ENCODE data around the gene CKAP2L.

CKAP2L gene

DNA sequence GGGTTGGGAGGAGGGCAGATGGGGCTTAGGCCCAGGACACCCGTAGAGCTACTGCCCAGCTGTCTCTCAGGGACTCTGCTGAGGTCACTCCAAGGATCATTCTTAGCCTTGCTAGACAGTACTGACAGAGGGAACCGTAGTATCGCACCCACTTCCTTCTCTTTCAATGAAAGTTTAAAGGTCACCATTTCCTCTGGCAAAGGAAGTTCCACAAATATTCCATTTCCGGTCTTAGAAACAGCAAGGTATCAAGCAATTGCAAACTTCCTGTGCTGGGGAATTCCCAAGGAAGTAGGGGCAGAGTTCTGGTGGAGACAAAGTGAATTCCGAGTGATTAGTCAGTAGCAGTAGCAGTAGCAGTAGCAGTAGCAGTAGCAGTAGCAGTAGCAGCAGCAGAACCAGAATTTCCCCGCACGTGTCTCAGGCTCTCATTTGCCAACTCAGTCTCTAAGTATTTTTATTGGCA, 47.5 kb upstream of the CKAP2L start:
- Histone ChIP-seq H3K4me1 (ENCODE audit: low read length) (no peaks in the 10 kb centered on the region), H4K20me1 (ENCODE audit: insufficient read depth, low read length) (no peaks in the 10 kb centered on the region), H3K79me2 (ENCODE audit: low read length) (no peaks in the 10 kb centered on the region), H3K27me3 (replicated peaks; ENCODE audit: insufficient read depth, low read length) (no peaks in the 10 kb centered on the region), H3K27ac (ENCODE audit: low read length) (no peak overlapping the region), H3K9ac (ENCODE audit: low read length) (no peak overlapping the region), H3K4me2 (ENCODE audit: low read depth, low read length) (no peak overlapping the region), H3K4me3 (ENCODE audit: low read length) (no peak overlapping the region), H3K9me2 (replicated peaks; ENCODE audit: insufficient read depth, low read length) (no peaks in the 10 kb centered on the region), H3K9me3 (replicated peaks; ENCODE audit: insufficient read depth, low read length) (no peaks in the 10 kb centered on the region), H3F3A (ENCODE audit: insufficient read depth, low read length) (no peaks in the 10 kb centered on the region), H2AFZ (ENCODE audit: low read length) (no peak overlapping the region), H3K36me3 (replicated peaks; ENCODE audit: insufficient read depth, low read length) (no peaks in the 10 kb centered on the region)
- no peak for DNase-seq
- TF ChIP-seq CTCF (IDR thresholded peaks at IDR 0.05; ENCODE audit: low read length) (no peak), EZH2phosphoT487 (IDR thresholded peaks at IDR 0.05; ENCODE audit: low read length) (no peak)

DNA sequence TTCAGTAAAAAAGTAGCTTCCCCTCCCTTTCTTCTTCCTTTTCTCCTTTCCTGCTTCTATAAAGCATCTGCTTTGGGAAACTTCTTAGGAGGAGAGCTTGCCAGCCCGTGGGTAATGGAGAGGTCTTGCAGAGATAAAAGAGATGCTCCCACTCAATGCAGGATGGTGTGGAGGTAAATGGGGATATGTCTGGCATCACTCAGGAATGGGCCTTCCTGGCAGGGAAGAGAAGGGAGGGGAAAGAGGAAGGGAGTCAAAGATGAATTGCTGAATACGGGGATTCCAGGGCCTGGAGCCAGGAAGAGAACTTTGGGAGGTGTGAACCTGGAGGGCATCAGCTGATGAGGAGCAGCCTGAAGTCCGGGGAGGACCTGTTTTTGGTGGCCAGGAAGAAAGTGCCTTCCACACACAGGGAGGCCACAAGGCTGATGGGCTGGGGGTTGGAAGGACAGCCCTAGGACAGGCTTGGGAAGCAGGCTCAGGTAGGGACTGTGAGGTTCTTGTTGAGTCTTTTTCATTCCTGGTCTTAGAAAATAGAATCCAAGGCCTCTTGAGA, 46.9 kb upstream of the CKAP2L start:
- Histone ChIP-seq H3K36me3 (replicated peaks; ENCODE audit: insufficient read depth, low read length) (no peaks in the 10 kb centered on the region), H3K79me2 (ENCODE audit: low read length) (no peaks in the 10 kb centered on the region), H3K9me3 (replicated peaks; ENCODE audit: insufficient read depth, low read length) (no peaks in the 10 kb centered on the region), H3K27ac (ENCODE audit: low read length) (no peak overlapping the region), H3K4me2 (ENCODE audit: low read depth, low read length) (no peak overlapping the region), H4K20me1 (ENCODE audit: insufficient read depth, low read length) (no peaks in the 10 kb centered on the region), H3F3A (ENCODE audit: insufficient read depth, low read length) (no peaks in the 10 kb centered on the region), H3K27me3 (replicated peaks; ENCODE audit: insufficient read depth, low read length) (no peaks in the 10 kb centered on the region), H2AFZ (ENCODE audit: low read length) (no peak overlapping the region), H3K9ac (ENCODE audit: low read length) (no peak overlapping the region), H3K9me2 (replicated peaks; ENCODE audit: insufficient read depth, low read length) (no peaks in the 10 kb centered on the region), H3K4me1 (ENCODE audit: low read length) (no peaks in the 10 kb centered on the region), H3K4me3 (ENCODE audit: low read length) (no peak overlapping the region)
- TF ChIP-seq CTCF (IDR thresholded peaks at IDR 0.05; ENCODE audit: low read length), result no peak
- TF ChIP-seq EZH2 (optimal IDR thresholded peaks at IDR 0.05; ENCODE audit: low read depth, low read length), result no peak
- TF ChIP-seq EZH2phosphoT487 (IDR thresholded peaks at IDR 0.05; ENCODE audit: low read length), result no peak
- DNase-seq, result no peak

- Histone ChIP-seq H3K4me2 (ENCODE audit: low read depth, low read length) (no peak overlapping the region), H3K27ac (ENCODE audit: low read length) (no peak overlapping the region), H3K9me3 (replicated peaks; ENCODE audit: insufficient read depth, low read length) (no peaks in the 10 kb centered on the region), H3K79me2 (ENCODE audit: low read length) (no peaks in the 10 kb centered on the region), H3K4me3 (ENCODE audit: low read length) (no peak overlapping the region), H3K9ac (ENCODE audit: low read length) (no peak overlapping the region), H2AFZ (ENCODE audit: low read length) (no peak overlapping the region), H3F3A (ENCODE audit: insufficient read depth, low read length) (no peaks in the 10 kb centered on the region), H3K9me2 (replicated peaks; ENCODE audit: insufficient read depth, low read length) (no peaks in the 10 kb centered on the region), H4K20me1 (ENCODE audit: insufficient read depth, low read length) (no peaks in the 10 kb centered on the region), H3K36me3 (replicated peaks; ENCODE audit: insufficient read depth, low read length) (no peaks in the 10 kb centered on the region), H3K4me1 (ENCODE audit: low read length) (no peaks in the 10 kb centered on the region), H3K27me3 (replicated peaks; ENCODE audit: insufficient read depth, low read length) (no peaks in the 10 kb centered on the region)
- DNase-seq, result no peak
- TF ChIP-seq EZH2 (optimal IDR thresholded peaks at IDR 0.05; ENCODE audit: low read depth, low read length), result no peak
- TF ChIP-seq EZH2phosphoT487 (IDR thresholded peaks at IDR 0.05; ENCODE audit: low read length), result no peak
- no peak for TF ChIP-seq CTCF (IDR thresholded peaks at IDR 0.05; ENCODE audit: low read length)
These were observed 44.7 kb upstream of the CKAP2L start for GRCh38 chr2:112809112-112809511.

Data from MM.1S (cell line).